ENCODE measurements around the gene ASAP3. TPM values are rescaled to one million over a fixed set of nuclear protein-coding genes. Genes with fewer than 3 reads are reported as not detected.

The ASAP3 gene
- total and polyA plus RNA-seq, 9 of the 15 experiments (the other 6 are each of a cell fraction or from before 2014, with no cell fraction given) = 1.7 to 31.2 (median 17.4) TPM

DNA sequence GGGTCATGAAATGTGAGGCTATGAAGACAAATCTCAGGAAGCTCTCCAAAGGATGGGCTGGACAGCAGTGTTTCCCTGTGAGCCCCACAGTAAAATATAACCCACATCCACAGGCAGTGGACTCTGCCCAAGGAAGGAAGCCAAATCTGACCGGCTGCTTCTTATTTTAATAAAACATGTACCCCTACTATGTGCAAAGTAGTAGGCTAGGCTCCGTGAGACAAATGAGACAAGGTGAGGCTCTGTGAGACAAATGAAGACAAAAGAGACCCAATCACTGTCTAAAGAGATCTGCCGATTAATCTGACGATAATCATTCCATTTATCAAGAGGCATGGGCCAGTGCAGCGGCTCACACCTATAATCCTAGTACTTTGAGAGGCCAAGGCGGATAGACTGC, 2.1 kb downstream of the ASAP3 start:
- H3K4me2 ChIP-seq (ENCODE audit: insufficient read depth, low read length) = no peak overlapping the region
- no peak for TF ChIP-seq BACH1 (tag; IDR thresholded peaks at IDR 0.05)
- TF ChIP-seq HDAC6 (IDR thresholded peaks at IDR 0.05; ENCODE audit: low read depth, low read length) = no peak
- no peak for TF ChIP-seq RFX7 (CRISPR knock-in tag; IDR thresholded peaks at IDR 0.05)
- TF ChIP-seq ZKSCAN1 (IDR thresholded peaks at IDR 0.05; ENCODE audit: low read depth, low read length) = peak; percentile 87
- TF ChIP-seq, protein P1, sequence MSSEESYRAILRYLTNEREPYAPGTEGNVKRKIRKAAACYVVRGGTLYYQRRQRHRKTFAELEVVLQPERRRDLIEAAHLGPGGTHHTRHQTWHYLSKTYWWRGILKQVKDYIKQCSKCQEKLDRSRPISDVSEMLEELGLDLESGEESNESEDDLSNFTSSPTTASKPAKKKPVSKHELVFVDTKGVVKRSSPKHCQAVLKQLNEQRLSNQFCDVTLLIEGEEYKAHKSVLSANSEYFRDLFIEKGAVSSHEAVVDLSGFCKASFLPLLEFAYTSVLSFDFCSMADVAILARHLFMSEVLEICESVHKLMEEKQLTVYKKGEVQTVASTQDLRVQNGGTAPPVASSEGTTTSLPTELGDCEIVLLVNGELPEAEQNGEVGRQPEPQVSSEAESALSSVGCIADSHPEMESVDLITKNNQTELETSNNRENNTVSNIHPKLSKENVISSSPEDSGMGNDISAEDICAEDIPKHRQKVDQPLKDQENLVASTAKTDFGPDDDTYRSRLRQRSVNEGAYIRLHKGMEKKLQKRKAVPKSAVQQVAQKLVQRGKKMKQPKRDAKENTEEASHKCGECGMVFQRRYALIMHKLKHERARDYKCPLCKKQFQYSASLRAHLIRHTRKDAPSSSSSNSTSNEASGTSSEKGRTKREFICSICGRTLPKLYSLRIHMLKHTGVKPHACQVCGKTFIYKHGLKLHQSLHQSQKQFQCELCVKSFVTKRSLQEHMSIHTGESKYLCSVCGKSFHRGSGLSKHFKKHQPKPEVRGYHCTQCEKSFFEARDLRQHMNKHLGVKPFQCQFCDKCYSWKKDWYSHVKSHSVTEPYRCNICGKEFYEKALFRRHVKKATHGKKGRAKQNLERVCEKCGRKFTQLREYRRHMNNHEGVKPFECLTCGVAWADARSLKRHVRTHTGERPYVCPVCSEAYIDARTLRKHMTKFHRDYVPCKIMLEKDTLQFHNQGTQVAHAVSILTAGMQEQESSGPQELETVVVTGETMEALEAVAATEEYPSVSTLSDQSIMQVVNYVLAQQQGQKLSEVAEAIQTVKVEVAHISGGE (CRISPR knock-in tag; IDR thresholded peaks at IDR 0.05) = no peak
- 88% methylated on average over 6 of the region's 6 CpGs for WGBS (ENCODE audit: insufficient coverage, low coverage, missing lambda C conversion rate)
- ATAC-seq = no peak
- in situ Hi-C loops (cut with MboI) (no loop called here), intact Hi-C loops (cut with micrococcal nuclease) (no loop called here)
- no peaks in the 10 kb centered on the region for H3K27me3 ChIP-seq (ENCODE audit: control insufficient read depth in 2 of 2, insufficient read depth in 2 of 2, low read length in 2 of 2)
- H3K36me3 ChIP-seq (ENCODE audit: control insufficient read depth, insufficient read depth, low read length) = peaks cover 5% of the 10 kb centered on the region; the same call in 1 of the 3 replicates
- peaks cover 12% of the 10 kb centered on the region; the same call in 2 of the 3 replicates for H3K79me2 ChIP-seq (ENCODE audit: control insufficient read depth, insufficient read depth, low read length)
- no peaks in the 10 kb centered on the region for H3K9me3 ChIP-seq (replicated peaks; ENCODE audit: control insufficient read depth, insufficient read depth, low read depth, low read length)
- H3K9me1 ChIP-seq (ENCODE audit: control insufficient read depth, insufficient read depth, low read length) = no peaks in the 10 kb centered on the region
- no peak overlapping the region for H2AFZ ChIP-seq (ENCODE audit: low read depth, low read length)
- ChIA-PET POLR2A (interaction anchor here (1.0 to 1.2 kb wide), 2 partner anchors 15 to 21 kb away, joined by 3 to 6 read pairs; no protein-coding TSS in a partner anchor), CTCF (ENCODE audit: low intra/inter-chr PET ratio) (no interaction called here)
- H3K4me3 ChIP-seq = no peak overlapping the region
- no peak overlapping the region for H3K27ac ChIP-seq (ENCODE audit: extremely low read depth, low read depth, low read length)
- H3K4me1 ChIP-seq (replicated peaks in 1 of 2; ENCODE audit: control insufficient read depth in 2 of 2, insufficient read depth in 2 of 2, low read length in 2 of 2) = peaks cover 42 to 46% of the 10 kb centered on the region in 2 experiments
- no peak for DNase-seq (ENCODE audit: extremely low read depth in 1 of 4, low spot score in 3 of 4)
- no peak for FAIRE-seq
- no peak overlapping the region for H3K9ac ChIP-seq (ENCODE audit: insufficient read depth in 1 of 2, low read depth in 2 of 2, low read length in 2 of 2)
- BruUV-seq (replicated peaks) = no TSS peak
- H4K20me1 ChIP-seq (replicated peaks; ENCODE audit: control insufficient read depth, insufficient read depth, low read length) = no peaks in the 10 kb centered on the region
